ENCODE measurements around the gene SLAIN1. TPM values are rescaled to one million over a fixed set of nuclear protein-coding genes. Genes with fewer than 3 reads are reported as not detected.

Gene SLAIN1
- total and polyA plus RNA-seq, 2 experiments from 2014 or later: not detected

- Histone ChIP-seq H3K27me3 (replicated peaks; ENCODE audit: insufficient read depth) (peaks cover 31% of the 10 kb centered on the region), H3K79me2 (ENCODE audit: insufficient read depth) (no peaks in the 10 kb centered on the region), H4K20me1 (ENCODE audit: insufficient read depth) (no peaks in the 10 kb centered on the region), H3K4me2 (ENCODE audit: unreplicated experiment) (no peak overlapping the region), H3K36me3 (ENCODE audit: low read depth) (no peaks in the 10 kb centered on the region), H3K9me2 (ENCODE audit: insufficient read depth) (no peaks in the 10 kb centered on the region), H3K27ac (no peak overlapping the region), H2AFZ (no peak overlapping the region), H3K9me3 (ENCODE audit: low read depth) (no peaks in the 10 kb centered on the region), H3F3A (ENCODE audit: insufficient read depth) (peaks cover 6% of the 10 kb centered on the region; the same call in 1 of the 2 replicates), H3K9ac (no peak overlapping the region), H3K4me1 (ENCODE audit: insufficient read depth) (no peaks in the 10 kb centered on the region), H3K4me3 (no peak overlapping the region)
- in situ Hi-C loops (cut with MboI): no loop called here
- no peak for TF ChIP-seq EZH2phosphoT487 (IDR thresholded peaks at IDR 0.05; ENCODE audit: insufficient read depth, low read depth)
- TF ChIP-seq EZH2 (IDR thresholded peaks at IDR 0.05; ENCODE audit: insufficient read depth, poor library complexity, severe bottlenecking): no peak
- DNase-seq: no peak
Measured at GRCh38 chr13:77701305-77701704, 3.8 kb downstream of the SLAIN1 start.

DNA sequence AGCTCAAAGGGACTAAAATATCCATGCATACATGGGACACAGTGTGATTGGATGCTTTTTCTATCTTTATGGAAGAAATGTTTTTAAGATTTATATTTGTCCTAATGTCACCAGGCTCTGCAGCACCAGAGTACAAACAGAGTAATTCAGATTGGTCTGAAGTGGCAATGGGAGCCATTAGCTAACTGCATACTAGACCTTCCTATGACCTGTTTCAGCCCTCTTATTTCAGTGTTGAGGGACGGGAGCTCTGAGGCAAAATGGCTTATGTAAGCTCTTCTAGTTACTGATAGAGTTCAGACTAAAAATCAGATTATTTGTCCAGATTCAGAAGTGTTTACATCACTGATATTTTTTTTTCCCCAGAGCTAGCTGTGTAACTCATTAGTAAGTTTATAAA, 4.9 kb downstream of the SLAIN1 start:
- Histone ChIP-seq H3K9me2 (ENCODE audit: insufficient read depth) (no peaks in the 10 kb centered on the region), H3K4me3 (no peak overlapping the region), H3K4me1 (ENCODE audit: insufficient read depth) (no peaks in the 10 kb centered on the region), H3K9me3 (ENCODE audit: low read depth) (no peaks in the 10 kb centered on the region), H3K27ac (no peak overlapping the region), H3K4me2 (ENCODE audit: unreplicated experiment) (no peak overlapping the region), H3K79me2 (ENCODE audit: insufficient read depth) (no peaks in the 10 kb centered on the region), H4K20me1 (ENCODE audit: insufficient read depth) (no peaks in the 10 kb centered on the region), H2AFZ (no peak overlapping the region), H3F3A (ENCODE audit: insufficient read depth) (no peaks in the 10 kb centered on the region), H3K27me3 (replicated peaks; ENCODE audit: insufficient read depth) (peaks cover 22% of the 10 kb centered on the region), H3K9ac (no peak overlapping the region), H3K36me3 (ENCODE audit: low read depth) (no peaks in the 10 kb centered on the region)
- WGBS, 2 experiments (ENCODE audit: low coverage in 1 of 2, low lambda C conversion rate in 2 of 2, missing lambda C conversion rate in 2 of 2): 61% methylated on average over 1 of the region's 1 CpG
- TF ChIP-seq EZH2 (IDR thresholded peaks at IDR 0.05; ENCODE audit: insufficient read depth, poor library complexity, severe bottlenecking): no peak
- no peak for TF ChIP-seq EZH2phosphoT487 (IDR thresholded peaks at IDR 0.05; ENCODE audit: insufficient read depth, low read depth)
- no peak for DNase-seq
- in situ Hi-C loops (cut with MboI): no loop called here

GRCh38 chr13:77703408-77703807, 5.9 kb downstream of the SLAIN1 start:
- Histone ChIP-seq H4K20me1 (ENCODE audit: insufficient read depth) (no peaks in the 10 kb centered on the region), H3K9me2 (ENCODE audit: insufficient read depth) (no peaks in the 10 kb centered on the region), H3F3A (ENCODE audit: insufficient read depth) (no peaks in the 10 kb centered on the region), H3K27me3 (replicated peaks; ENCODE audit: insufficient read depth) (peaks cover 18% of the 10 kb centered on the region), H3K79me2 (ENCODE audit: insufficient read depth) (no peaks in the 10 kb centered on the region), H3K4me3 (no peak overlapping the region), H3K9ac (no peak overlapping the region), H3K4me2 (ENCODE audit: unreplicated experiment) (no peak overlapping the region), H3K9me3 (ENCODE audit: low read depth) (no peaks in the 10 kb centered on the region), H2AFZ (no peak overlapping the region), H3K36me3 (ENCODE audit: low read depth) (no peaks in the 10 kb centered on the region), H3K4me1 (ENCODE audit: insufficient read depth) (no peaks in the 10 kb centered on the region), H3K27ac (no peak overlapping the region)
- DNase-seq: no peak
- in situ Hi-C loops (cut with MboI): no loop called here
- TF ChIP-seq EZH2 (IDR thresholded peaks at IDR 0.05; ENCODE audit: insufficient read depth, poor library complexity, severe bottlenecking) (no peak), EZH2phosphoT487 (IDR thresholded peaks at IDR 0.05; ENCODE audit: insufficient read depth, low read depth) (no peak)
- WGBS, 2 experiments (ENCODE audit: low coverage in 1 of 2, low lambda C conversion rate in 2 of 2, missing lambda C conversion rate in 2 of 2): 61 to 64% methylated on average over 5 of the region's 5 CpGs

- no peaks in the 10 kb centered on the region for H3K36me3 ChIP-seq (ENCODE audit: low read depth)
- no peaks in the 10 kb centered on the region for H3K9me2 ChIP-seq (ENCODE audit: insufficient read depth)
- H4K20me1 ChIP-seq (ENCODE audit: insufficient read depth): no peaks in the 10 kb centered on the region
- TF ChIP-seq EZH2 (IDR thresholded peaks at IDR 0.05; ENCODE audit: insufficient read depth, poor library complexity, severe bottlenecking) (no peak), EZH2phosphoT487 (IDR thresholded peaks at IDR 0.05; ENCODE audit: insufficient read depth, low read depth) (no peak)
- no peaks in the 10 kb centered on the region for H3K4me1 ChIP-seq (ENCODE audit: insufficient read depth)
- 13 to 23% methylated on average over 3 of the region's 3 CpGs for WGBS, 2 experiments (ENCODE audit: low coverage in 1 of 2, low lambda C conversion rate in 2 of 2, missing lambda C conversion rate in 2 of 2)
- peaks cover 5% of the 10 kb centered on the region; the same call in 1 of the 2 replicates for H3K27me3 ChIP-seq (replicated peaks; ENCODE audit: insufficient read depth)
- H3K27ac ChIP-seq: no peak overlapping the region
- H3K9me3 ChIP-seq (ENCODE audit: low read depth): no peaks in the 10 kb centered on the region
- H3K79me2 ChIP-seq (ENCODE audit: insufficient read depth): no peaks in the 10 kb centered on the region
- H3K4me2 ChIP-seq (ENCODE audit: unreplicated experiment): no peak overlapping the region
- H2AFZ ChIP-seq: no peak overlapping the region
- no peaks in the 10 kb centered on the region for H3F3A ChIP-seq (ENCODE audit: insufficient read depth)
- H3K4me3 ChIP-seq: no peak overlapping the region
- in situ Hi-C loops (cut with MboI): no loop called here
- no peak for DNase-seq
- H3K9ac ChIP-seq: no peak overlapping the region
Measured at GRCh38 chr13:77714119-77714755, 16.8 kb downstream of the SLAIN1 start.

Data from GM23248 (cell line).